MM.1S (cell line): ENCODE results near the gene CFAP69.

Experiments
- EZH2 ChIP-seq: fragments of 300-600 bp; sonication (generic); optimal IDR thresholded peaks from 2 replicates; pipeline ENCODE3; 2017; ENCODE audit warnings: low read depth, mild to moderate bottlenecking, antibody characterized with exemption, low read length, mixed read lengths
- EZH2phosphoT487 ChIP-seq: fragments of 300-600 bp; sonication (generic); IDR thresholded peaks from 2 replicates; pipeline ENCODE4 v1.6.1; 2018; ENCODE audit warnings: antibody characterized with exemption, low read length
- TF ChIP-seq, protein P1 (sequence below): fragments of 300-600 bp; sonication (generic); IDR thresholded peaks from 2 replicates; pipeline ENCODE4 v1.5.1; 2016; ENCODE audit warnings: antibody characterized with exemption, low read length, mixed read lengths

DNA sequence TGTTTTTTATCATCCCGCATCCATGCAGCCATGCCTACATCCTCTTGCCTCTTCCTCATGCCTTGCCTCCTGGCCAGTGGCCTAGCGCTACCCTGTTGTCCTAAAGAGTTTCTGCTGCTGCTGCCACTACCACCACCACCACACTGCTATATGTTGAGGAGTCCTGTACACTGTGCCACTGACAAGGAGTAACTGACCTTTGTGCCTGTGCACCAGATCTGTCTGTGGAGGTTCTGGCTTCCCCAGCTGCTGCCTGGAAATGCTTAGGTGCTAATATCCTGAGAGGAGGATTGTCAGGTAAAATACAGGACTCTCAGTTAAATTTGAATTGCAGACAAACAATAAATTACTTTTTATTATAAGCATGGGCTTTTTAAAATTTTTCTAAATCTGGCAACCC lies 7.0 kb upstream of the CFAP69 start:
- TF ChIP-seq, protein P1, sequence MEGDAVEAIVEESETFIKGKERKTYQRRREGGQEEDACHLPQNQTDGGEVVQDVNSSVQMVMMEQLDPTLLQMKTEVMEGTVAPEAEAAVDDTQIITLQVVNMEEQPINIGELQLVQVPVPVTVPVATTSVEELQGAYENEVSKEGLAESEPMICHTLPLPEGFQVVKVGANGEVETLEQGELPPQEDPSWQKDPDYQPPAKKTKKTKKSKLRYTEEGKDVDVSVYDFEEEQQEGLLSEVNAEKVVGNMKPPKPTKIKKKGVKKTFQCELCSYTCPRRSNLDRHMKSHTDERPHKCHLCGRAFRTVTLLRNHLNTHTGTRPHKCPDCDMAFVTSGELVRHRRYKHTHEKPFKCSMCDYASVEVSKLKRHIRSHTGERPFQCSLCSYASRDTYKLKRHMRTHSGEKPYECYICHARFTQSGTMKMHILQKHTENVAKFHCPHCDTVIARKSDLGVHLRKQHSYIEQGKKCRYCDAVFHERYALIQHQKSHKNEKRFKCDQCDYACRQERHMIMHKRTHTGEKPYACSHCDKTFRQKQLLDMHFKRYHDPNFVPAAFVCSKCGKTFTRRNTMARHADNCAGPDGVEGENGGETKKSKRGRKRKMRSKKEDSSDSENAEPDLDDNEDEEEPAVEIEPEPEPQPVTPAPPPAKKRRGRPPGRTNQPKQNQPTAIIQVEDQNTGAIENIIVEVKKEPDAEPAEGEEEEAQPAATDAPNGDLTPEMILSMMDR = no peak
- TF ChIP-seq EZH2phosphoT487 (no peak), EZH2 (no peak)
